SK-N-SH (cell line): ENCODE measurements around the gene MRPS23. TPM values are rescaled to one million over a fixed set of nuclear protein-coding genes. Genes with fewer than 3 reads are reported as not detected.

ENCODE experiments used
- CTCF ChIA-PET: fragments of 300-600, 350-600 bp; formaldehyde crosslinking; extraction: SDS; loops from one replicate; lab custom pipeline; 2021; lab: Yijun Ruan, JAX
- POLR2A ChIA-PET: fragments of 350-600 bp; sonication (Branson Sonifier 250); formaldehyde crosslinking; extraction: SDS; loops from one replicate; lab custom pipeline; 2020; ENCODE audit warnings: antibody characterized with exemption, inconsistent platforms; lab: Yijun Ruan, JAX
- DNase-seq: peaks from one replicate; pipeline ENCODE4 v3.0.0; 2012
- H2AFZ ChIP-seq: fragments of 200-600 bp; sonication (generic); 2 replicates; pipeline ENCODE4 v1.8.1; 2016; ENCODE audit warnings: antibody characterized with exemption, mild to moderate bottlenecking, low read depth
- H3F3A ChIP-seq: fragments of 200-600 bp; sonication (generic); replicated peaks from 2 replicates; pipeline ENCODE3; 2016; ENCODE audit warnings: antibody characterized with exemption, mild to moderate bottlenecking; ENCODE audit not compliant: insufficient read depth
- H3K27ac ChIP-seq, 2 experiments: fragments of 200-500 bp in 1 of 2; fragments of 200-600 bp in 1 of 2; sonication (Bioruptor generic) in 1 of 2; sonication (generic), shearing (Covaris generic) in 1 of 2; 2 replicates each; pipeline versions ENCODE4 v1.5.1 to v1.6.1; 2014 to 2016; ENCODE audit warnings: low read depth in 2 of 2, inconsistent platforms in 1 of 2, low read length in 1 of 2, mild to moderate bottlenecking in 1 of 2, mixed read lengths in 1 of 2
- H3K27me3 ChIP-seq: fragments of 200-600 bp; sonication (generic), shearing (Covaris generic); 2 replicates; pipeline ENCODE4 v1.6.1; 2016; ENCODE audit warnings: mixed run types; ENCODE audit not compliant: insufficient read depth
- H3K36me3 ChIP-seq, 2 experiments: fragments of 200-500 bp in 1 of 2; fragments of 200-600 bp in 1 of 2; sonication (Bioruptor generic) in 1 of 2; sonication (generic) in 1 of 2; replicated peaks in 1 of 2; 2 replicates each; pipeline versions ENCODE3 to v1.5.1; 2014 to 2016; ENCODE audit warnings: low read length in 1 of 2, mild to moderate bottlenecking in 1 of 2; ENCODE audit not compliant: insufficient read depth in 2 of 2, control insufficient read depth in 1 of 2
- H3K4me1 ChIP-seq, 2 experiments: fragments of 200-500 bp in 1 of 2; fragments of 200-600 bp in 1 of 2; sonication (Bioruptor generic) in 1 of 2; sonication (generic), shearing (Covaris generic) in 1 of 2; 2 replicates each; pipeline versions ENCODE4 v1.5.1 to v1.6.1; 2014 to 2016; ENCODE audit warnings: low read depth in 1 of 2, low read length in 1 of 2, mixed run types in 1 of 2; ENCODE audit not compliant: insufficient read depth in 2 of 2, control insufficient read depth in 1 of 2
- H3K4me2 ChIP-seq: fragments of 200-600 bp; sonication (generic), shearing (Covaris generic); 2 replicates; pipeline ENCODE4 v1.6.1; 2017; ENCODE audit warnings: mixed run types
- H3K4me3 ChIP-seq, 2 experiments: fragments of 200-500 bp in 1 of 2; fragments of 200-600 bp in 1 of 2; sonication (Bioruptor generic) in 1 of 2; sonication (generic), shearing (Covaris generic) in 1 of 2; 2 replicates each; pipeline versions ENCODE4 v1.5.1 to v1.8.1; 2014 to 2016; ENCODE audit warnings: low read depth in 2 of 2, inconsistent platforms in 1 of 2, low read length in 1 of 2, mild to moderate bottlenecking in 1 of 2, mixed read lengths in 1 of 2, moderate library complexity in 1 of 2
- H3K79me2 ChIP-seq: fragments of 200-600 bp; sonication (generic); 2 replicates; pipeline ENCODE4 v1.8.1; 2017; ENCODE audit warnings: mild to moderate bottlenecking; ENCODE audit not compliant: insufficient read depth
- H3K9ac ChIP-seq: fragments of 200-600 bp; sonication (generic); 2 replicates; pipeline ENCODE4 v1.6.1; 2017; ENCODE audit warnings: mixed run types
- H3K9me2 ChIP-seq: fragments of 200-600 bp; sonication (generic); 2 replicates; pipeline ENCODE4 v1.6.1; 2017; ENCODE audit warnings: mixed run types
- H3K9me3 ChIP-seq: fragments of 200-600 bp; sonication (generic); 2 replicates; pipeline ENCODE4 v1.6.1; 2017; ENCODE audit warnings: mixed run types, mild to moderate bottlenecking, moderate library complexity
- H4K20me1 ChIP-seq: fragments of 200-600 bp; sonication (generic); 2 replicates; pipeline ENCODE4 v1.6.1; 2017; ENCODE audit warnings: mild to moderate bottlenecking, mixed run types; ENCODE audit not compliant: insufficient read depth
- CHD2 ChIP-seq: fragments of 150-350 bp; IDR thresholded peaks from 2 replicates; pipeline ENCODE4 v1.6.1; 2018; ENCODE audit warnings: low read length; ENCODE audit not compliant: partially characterized antibody
- ELF1 ChIP-seq: IDR thresholded peaks from 2 replicates; pipeline ENCODE4 v1.4.0; 2012
- EP300 ChIP-seq, 2 experiments: IDR thresholded peaks; 2 replicates each; pipeline versions ENCODE4 v1.4.0 to v1.6.1; 2012; ENCODE audit warnings: borderline replicate concordance in 1 of 2, low read depth in 1 of 2, low read length in 1 of 2
- FOXM1 ChIP-seq: IDR thresholded peaks from 2 replicates; pipeline ENCODE4 v1.4.0; 2012; ENCODE audit warnings: low read depth, mild to moderate bottlenecking
- GABPA ChIP-seq: IDR thresholded peaks from 2 replicates; pipeline ENCODE4 v1.4.0; 2012; ENCODE audit warnings: low read depth, mild to moderate bottlenecking
- GATA2 ChIP-seq: sonication (generic); formaldehyde crosslinking; IDR thresholded peaks from 2 replicates; pipeline ENCODE4 v1.5.0; 2020; ENCODE audit warnings: mild to moderate bottlenecking, missing genetic modification reagents
- MEF2A ChIP-seq: IDR thresholded peaks from 2 replicates; pipeline ENCODE4 v1.4.0; 2012; ENCODE audit warnings: low read depth, borderline replicate concordance
- MXI1 ChIP-seq: IDR thresholded peaks from 2 replicates; pipeline ENCODE4 v1.6.1; 2012; ENCODE audit warnings: mild to moderate bottlenecking, low read depth, low read length, improper control_type of control experiment
- NFIC ChIP-seq: IDR thresholded peaks from 2 replicates; pipeline ENCODE4 v1.4.0; 2012; ENCODE audit warnings: borderline replicate concordance
- POLR2AphosphoS5 ChIP-seq: IDR thresholded peaks from 2 replicates; pipeline ENCODE4 v1.6.1; 2012; ENCODE audit warnings: low read depth, low read length
- RAD21 ChIP-seq: IDR thresholded peaks from 2 replicates; pipeline ENCODE4 v1.6.1; 2012; ENCODE audit warnings: mild to moderate bottlenecking, low read length
- RXRA ChIP-seq: IDR thresholded peaks from 2 replicates; pipeline ENCODE4 v1.4.0; 2012; ENCODE audit warnings: low read depth, mild to moderate bottlenecking, borderline replicate concordance
- SIN3A ChIP-seq: IDR thresholded peaks from 2 replicates; pipeline ENCODE4 v1.6.1; 2012; ENCODE audit warnings: low read depth, mild to moderate bottlenecking, low read length, moderate library complexity, borderline replicate concordance
- SMC3 ChIP-seq: IDR thresholded peaks from 2 replicates; pipeline ENCODE4 v1.6.1; 2012; ENCODE audit warnings: low read depth, low read length, improper control_type of control experiment
- TAF1 ChIP-seq: IDR thresholded peaks from 2 replicates; pipeline ENCODE4 v1.6.1; 2012; ENCODE audit warnings: low read depth, mild to moderate bottlenecking, low read length, moderate library complexity, borderline replicate concordance
- YY1 ChIP-seq: IDR thresholded peaks from 2 replicates; pipeline ENCODE4 v1.4.0; 2012; ENCODE audit warnings: low read depth, mild to moderate bottlenecking
- WGBS: methylation state at CpG from one replicate; pipeline ENCODE4 v1.1.6; 2017; ENCODE audit warnings: low lambda C conversion rate; 5-methylcytosine and 5-hydroxymethylcytosine counted together
- polyA plus RNA-seq, 3 experiments: library from polyadenylated mRNA; depleted of rRNA; stranded (reverse); fragments of >200 nt; gene quantifications; 2 replicates each; pipeline ENCODE4 v1.2.3, GENCODE V29; 2012
- TF ChIP-seq, protein P1 (sequence below): fragments of 150-350 bp; IDR thresholded peaks from 2 replicates; pipeline ENCODE4 v1.6.1; 2016; ENCODE audit warnings: mild to moderate bottlenecking, low read depth, low read length
- TF ChIP-seq, protein P2 (sequence below): IDR thresholded peaks from 2 replicates; pipeline ENCODE4 v1.4.0; 2012; ENCODE audit warnings: low read depth, borderline replicate concordance
- TF ChIP-seq, protein P3 (sequence below): fragments of 200-600 bp; sonication (generic); IDR thresholded peaks from 2 replicates; pipeline ENCODE4 v1.6.1; 2017; ENCODE audit warnings: antibody characterized with exemption, mild to moderate bottlenecking, moderate library complexity
- TF ChIP-seq, protein P4 (sequence below): IDR thresholded peaks from 2 replicates; pipeline ENCODE4 v1.4.0; 2012; ENCODE audit warnings: low read depth, borderline replicate concordance
- TF ChIP-seq, protein P5 (sequence below): fragments of 150-350 bp; IDR thresholded peaks from 2 replicates; pipeline ENCODE4 v1.6.1; 2017; ENCODE audit warnings: antibody characterized with exemption, low read length, low read depth, borderline replicate concordance

The MRPS23 gene
- polyA plus RNA-seq, 1 of the 3 experiments (the other 2 are of a cell fraction), result 105 TPM

DNA sequence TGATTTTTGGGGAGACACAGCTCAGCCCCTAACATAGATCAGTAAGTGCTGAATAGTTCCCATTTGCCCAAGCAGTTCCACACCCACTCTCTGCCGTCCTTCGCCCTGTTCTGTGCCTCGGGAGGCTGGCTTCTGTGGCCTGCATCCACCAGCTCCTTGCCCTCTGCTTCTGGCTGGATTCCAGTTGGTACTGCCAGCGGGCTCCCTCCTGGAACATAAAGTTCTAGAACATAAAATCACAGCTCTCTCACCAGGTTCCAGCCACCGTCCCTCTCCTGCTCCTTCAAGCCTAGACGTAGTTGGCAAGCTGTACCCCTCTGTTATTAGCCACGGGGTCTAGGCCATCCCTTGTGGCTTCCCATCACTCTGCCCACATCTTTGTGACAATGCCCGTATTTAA is 3.9 kb upstream of the MRPS23 start (continued):
- TF ChIP-seq GABPA, result no peak
- TF ChIP-seq, protein P1, sequence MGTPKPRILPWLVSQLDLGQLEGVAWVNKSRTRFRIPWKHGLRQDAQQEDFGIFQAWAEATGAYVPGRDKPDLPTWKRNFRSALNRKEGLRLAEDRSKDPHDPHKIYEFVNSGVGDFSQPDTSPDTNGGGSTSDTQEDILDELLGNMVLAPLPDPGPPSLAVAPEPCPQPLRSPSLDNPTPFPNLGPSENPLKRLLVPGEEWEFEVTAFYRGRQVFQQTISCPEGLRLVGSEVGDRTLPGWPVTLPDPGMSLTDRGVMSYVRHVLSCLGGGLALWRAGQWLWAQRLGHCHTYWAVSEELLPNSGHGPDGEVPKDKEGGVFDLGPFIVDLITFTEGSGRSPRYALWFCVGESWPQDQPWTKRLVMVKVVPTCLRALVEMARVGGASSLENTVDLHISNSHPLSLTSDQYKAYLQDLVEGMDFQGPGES, result no peak
- TF ChIP-seq SIN3A, result no peak
- TF ChIP-seq ELF1, result no peak
- TF ChIP-seq FOXM1, result no peak
- TF ChIP-seq NFIC, result no peak
- TF ChIP-seq RAD21, result no peak
- TF ChIP-seq POLR2AphosphoS5, result no peak

DNA sequence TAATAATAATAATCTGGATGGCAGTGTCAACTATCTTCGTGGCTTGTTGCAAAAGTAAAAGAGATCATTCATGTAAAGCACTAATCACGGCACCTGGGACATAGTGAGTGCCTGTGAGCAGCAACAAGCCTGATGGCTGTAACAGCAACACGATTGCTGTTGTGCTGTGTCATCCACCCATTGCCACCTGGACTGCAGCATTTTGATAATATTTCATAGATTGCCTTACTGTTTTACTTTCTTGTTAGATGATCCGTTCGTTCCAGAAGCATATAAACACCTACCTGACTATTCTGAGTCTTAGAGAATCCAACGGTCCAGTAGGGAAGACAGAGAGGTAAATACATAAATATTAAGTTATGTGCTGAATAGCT is 3.1 kb upstream of the MRPS23 start:
- Histone ChIP-seq H3K27me3 (no peaks in the 10 kb centered on the region), H3F3A (peaks cover 2% of the 10 kb centered on the region), H3K4me3 (no peak overlapping the region), H2AFZ (no peak overlapping the region), H3K4me1 (peaks cover 0 to 25% of the 10 kb centered on the region in 2 experiments; a peak in 3 of 4 replicates), H3K27ac (no peak overlapping the region), H3K9ac (no peak overlapping the region), H3K4me2 (no peak overlapping the region), H4K20me1 (no peaks in the 10 kb centered on the region), H3K36me3 (peaks cover 0 to 8% of the 10 kb centered on the region in 2 experiments), H3K9me2 (no peaks in the 10 kb centered on the region), H3K79me2 (peaks cover 27% of the 10 kb centered on the region), H3K9me3 (no peaks in the 10 kb centered on the region)
- ChIA-PET POLR2A (interaction anchor here (0.5 kb wide), 1 partner anchor 18 kb away, joined by 3 read pairs; no protein-coding TSS in a partner anchor), CTCF (interaction anchor here (1.4 to 25.6 kb wide), 5 partner anchors 17 to 260 kb away, joined by 3 to 1002 read pairs (median 4); partner anchors contain the start of genes SRSF1 and VEZF1)
- WGBS, result 68% methylated on average over 6 of the region's 6 CpGs
- no peak for TF ChIP-seq EP300 (IDR thresholded peaks at IDR 0.05; ENCODE audit: borderline replicate concordance in 1 of 2, low read depth in 1 of 2, low read length in 1 of 2)
- no peak for TF ChIP-seq GABPA
- no peak for TF ChIP-seq TAF1
- TF ChIP-seq, protein P2, sequence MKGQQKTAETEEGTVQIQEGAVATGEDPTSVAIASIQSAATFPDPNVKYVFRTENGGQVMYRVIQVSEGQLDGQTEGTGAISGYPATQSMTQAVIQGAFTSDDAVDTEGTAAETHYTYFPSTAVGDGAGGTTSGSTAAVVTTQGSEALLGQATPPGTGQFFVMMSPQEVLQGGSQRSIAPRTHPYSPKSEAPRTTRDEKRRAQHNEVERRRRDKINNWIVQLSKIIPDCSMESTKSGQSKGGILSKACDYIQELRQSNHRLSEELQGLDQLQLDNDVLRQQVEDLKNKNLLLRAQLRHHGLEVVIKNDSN, result no peak
- TF ChIP-seq, protein P3, sequence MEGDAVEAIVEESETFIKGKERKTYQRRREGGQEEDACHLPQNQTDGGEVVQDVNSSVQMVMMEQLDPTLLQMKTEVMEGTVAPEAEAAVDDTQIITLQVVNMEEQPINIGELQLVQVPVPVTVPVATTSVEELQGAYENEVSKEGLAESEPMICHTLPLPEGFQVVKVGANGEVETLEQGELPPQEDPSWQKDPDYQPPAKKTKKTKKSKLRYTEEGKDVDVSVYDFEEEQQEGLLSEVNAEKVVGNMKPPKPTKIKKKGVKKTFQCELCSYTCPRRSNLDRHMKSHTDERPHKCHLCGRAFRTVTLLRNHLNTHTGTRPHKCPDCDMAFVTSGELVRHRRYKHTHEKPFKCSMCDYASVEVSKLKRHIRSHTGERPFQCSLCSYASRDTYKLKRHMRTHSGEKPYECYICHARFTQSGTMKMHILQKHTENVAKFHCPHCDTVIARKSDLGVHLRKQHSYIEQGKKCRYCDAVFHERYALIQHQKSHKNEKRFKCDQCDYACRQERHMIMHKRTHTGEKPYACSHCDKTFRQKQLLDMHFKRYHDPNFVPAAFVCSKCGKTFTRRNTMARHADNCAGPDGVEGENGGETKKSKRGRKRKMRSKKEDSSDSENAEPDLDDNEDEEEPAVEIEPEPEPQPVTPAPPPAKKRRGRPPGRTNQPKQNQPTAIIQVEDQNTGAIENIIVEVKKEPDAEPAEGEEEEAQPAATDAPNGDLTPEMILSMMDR, result no peak
- no peak for TF ChIP-seq SIN3A
- TF ChIP-seq, protein P4, sequence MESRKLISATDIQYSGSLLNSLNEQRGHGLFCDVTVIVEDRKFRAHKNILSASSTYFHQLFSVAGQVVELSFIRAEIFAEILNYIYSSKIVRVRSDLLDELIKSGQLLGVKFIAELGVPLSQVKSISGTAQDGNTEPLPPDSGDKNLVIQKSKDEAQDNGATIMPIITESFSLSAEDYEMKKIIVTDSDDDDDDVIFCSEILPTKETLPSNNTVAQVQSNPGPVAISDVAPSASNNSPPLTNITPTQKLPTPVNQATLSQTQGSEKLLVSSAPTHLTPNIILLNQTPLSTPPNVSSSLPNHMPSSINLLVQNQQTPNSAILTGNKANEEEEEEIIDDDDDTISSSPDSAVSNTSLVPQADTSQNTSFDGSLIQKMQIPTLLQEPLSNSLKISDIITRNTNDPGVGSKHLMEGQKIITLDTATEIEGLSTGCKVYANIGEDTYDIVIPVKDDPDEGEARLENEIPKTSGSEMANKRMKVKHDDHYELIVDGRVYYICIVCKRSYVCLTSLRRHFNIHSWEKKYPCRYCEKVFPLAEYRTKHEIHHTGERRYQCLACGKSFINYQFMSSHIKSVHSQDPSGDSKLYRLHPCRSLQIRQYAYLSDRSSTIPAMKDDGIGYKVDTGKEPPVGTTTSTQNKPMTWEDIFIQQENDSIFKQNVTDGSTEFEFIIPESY, result no peak
- TF ChIP-seq YY1, result no peak
- no peak for TF ChIP-seq MEF2A
- no peak for TF ChIP-seq CHD2
- no peak for TF ChIP-seq MXI1
- no peak for TF ChIP-seq RXRA
- no peak for TF ChIP-seq GATA2
- TF ChIP-seq SMC3, result no peak
- TF ChIP-seq, protein P5, sequence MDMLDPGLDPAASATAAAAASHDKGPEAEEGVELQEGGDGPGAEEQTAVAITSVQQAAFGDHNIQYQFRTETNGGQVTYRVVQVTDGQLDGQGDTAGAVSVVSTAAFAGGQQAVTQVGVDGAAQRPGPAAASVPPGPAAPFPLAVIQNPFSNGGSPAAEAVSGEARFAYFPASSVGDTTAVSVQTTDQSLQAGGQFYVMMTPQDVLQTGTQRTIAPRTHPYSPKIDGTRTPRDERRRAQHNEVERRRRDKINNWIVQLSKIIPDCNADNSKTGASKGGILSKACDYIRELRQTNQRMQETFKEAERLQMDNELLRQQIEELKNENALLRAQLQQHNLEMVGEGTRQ, result no peak
- DNase-seq, result no peak
